ENCODE data around the gene MTG2. TPM values are rescaled to one million over a fixed set of nuclear protein-coding genes. Genes with fewer than 3 reads are reported as not detected.
A peak's percentile ranks its signal among the peaks of the same experiment; 100 is the strongest.

The MTG2 gene
- total and polyA plus RNA-seq, 2 of the 13 experiments (the other 11 are each of a cell fraction or from before 2014, with no cell fraction given), result 20.4 to 37.8 TPM

DNA sequence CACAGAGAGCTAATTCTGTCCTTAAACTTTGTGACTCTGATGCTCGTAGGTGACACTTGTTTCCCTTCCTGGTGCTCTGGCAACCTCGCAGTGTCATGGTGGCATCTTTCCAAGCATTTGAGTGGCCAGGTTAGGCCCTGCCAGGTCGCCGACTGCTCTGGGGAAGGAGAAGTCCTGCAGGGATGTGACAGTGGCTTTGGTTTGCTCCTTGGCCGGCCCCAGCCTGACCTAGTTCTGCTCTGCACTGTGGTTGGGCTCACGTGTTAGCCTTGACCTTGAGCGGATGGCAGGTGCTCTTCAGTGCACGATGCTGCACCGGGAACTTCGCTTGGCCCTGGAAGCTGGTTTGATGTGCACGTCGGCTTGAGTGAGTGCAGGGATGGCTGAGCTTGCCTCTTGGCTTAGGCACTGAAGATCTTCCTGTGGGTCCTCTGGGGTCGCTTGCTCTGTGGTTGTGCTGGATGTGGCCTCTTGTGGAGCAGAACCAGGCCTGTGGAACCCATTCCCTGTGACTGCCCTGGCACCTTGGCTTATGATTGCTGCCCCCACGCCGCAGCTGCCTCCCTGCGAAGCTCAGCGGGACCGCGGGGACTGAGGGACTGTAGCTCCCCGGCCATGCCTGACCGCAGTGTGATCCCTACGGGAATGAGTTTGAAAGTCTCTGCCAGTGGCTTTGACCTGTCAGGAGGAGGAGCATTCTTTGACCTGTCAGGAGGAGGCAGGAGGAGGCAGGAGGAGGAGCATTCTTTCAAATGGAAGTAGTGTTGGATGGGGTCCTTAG is 64.2 kb downstream of the MTG2 start (continued):
- TF ChIP-seq, protein P1, sequence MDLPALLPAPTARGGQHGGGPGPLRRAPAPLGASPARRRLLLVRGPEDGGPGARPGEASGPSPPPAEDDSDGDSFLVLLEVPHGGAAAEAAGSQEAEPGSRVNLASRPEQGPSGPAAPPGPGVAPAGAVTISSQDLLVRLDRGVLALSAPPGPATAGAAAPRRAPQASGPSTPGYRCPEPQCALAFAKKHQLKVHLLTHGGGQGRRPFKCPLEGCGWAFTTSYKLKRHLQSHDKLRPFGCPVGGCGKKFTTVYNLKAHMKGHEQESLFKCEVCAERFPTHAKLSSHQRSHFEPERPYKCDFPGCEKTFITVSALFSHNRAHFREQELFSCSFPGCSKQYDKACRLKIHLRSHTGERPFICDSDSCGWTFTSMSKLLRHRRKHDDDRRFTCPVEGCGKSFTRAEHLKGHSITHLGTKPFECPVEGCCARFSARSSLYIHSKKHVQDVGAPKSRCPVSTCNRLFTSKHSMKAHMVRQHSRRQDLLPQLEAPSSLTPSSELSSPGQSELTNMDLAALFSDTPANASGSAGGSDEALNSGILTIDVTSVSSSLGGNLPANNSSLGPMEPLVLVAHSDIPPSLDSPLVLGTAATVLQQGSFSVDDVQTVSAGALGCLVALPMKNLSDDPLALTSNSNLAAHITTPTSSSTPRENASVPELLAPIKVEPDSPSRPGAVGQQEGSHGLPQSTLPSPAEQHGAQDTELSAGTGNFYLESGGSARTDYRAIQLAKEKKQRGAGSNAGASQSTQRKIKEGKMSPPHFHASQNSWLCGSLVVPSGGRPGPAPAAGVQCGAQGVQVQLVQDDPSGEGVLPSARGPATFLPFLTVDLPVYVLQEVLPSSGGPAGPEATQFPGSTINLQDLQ (CRISPR knock-in tag; IDR thresholded peaks at IDR 0.05), result no peak; the same call in 1 of the 2 replicates
- TF ChIP-seq ZNF430 (CRISPR knock-in tag; IDR thresholded peaks at IDR 0.05) (no peak), KMT2B (CRISPR knock-in tag; IDR thresholded peaks at IDR 0.05) (no peak), ZNF781 (CRISPR knock-in tag; IDR thresholded peaks at IDR 0.05; ENCODE audit: borderline replicate concordance, not compliant biosample characterization) (no peak)
- TF ChIP-seq, protein P2, sequence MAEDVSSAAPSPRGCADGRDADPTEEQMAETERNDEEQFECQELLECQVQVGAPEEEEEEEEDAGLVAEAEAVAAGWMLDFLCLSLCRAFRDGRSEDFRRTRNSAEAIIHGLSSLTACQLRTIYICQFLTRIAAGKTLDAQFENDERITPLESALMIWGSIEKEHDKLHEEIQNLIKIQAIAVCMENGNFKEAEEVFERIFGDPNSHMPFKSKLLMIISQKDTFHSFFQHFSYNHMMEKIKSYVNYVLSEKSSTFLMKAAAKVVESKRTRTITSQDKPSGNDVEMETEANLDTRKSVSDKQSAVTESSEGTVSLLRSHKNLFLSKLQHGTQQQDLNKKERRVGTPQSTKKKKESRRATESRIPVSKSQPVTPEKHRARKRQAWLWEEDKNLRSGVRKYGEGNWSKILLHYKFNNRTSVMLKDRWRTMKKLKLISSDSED (CRISPR knock-in tag; IDR thresholded peaks at IDR 0.05), result no peak

DNA sequence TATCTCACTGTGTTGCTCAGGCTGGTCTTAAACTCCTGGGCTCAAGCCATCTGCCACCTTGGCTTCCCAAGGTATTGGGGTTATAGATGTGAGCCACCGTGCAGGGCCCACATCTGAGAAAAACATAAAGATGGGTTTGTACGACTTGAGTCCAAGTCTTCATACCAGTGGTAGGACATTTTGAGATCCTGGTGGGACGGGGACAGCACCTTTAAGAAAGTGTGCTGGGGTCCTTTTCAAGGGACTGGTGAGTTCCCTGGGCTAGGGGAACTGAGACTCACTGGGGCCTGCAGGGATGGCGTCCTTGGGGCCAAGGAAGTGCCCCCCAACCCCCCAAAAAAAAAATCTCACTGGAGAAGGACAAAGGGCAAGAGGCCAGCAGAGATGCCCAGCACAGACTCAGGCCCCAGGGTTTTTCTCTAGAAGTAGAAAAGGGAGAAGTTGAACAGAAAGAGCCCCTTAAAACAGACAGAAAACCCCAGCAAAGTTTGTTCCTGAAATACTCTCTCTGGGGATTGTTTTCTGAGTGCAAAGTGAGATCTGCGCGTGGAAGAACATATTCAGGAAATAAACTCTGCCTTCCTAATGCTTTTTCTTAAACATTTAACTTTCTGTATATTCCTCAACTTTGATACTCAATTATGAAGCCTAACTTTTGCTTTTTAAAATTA is 66.2 kb downstream of the MTG2 start:
- BruUV-seq (replicated peaks), result no TSS peak
- Histone ChIP-seq H3K79me2 (ENCODE audit: insufficient read depth, low read length) (peaks cover 78% of the 10 kb centered on the region), H3K27me3 (ENCODE audit: control insufficient read depth in 1 of 2, insufficient read depth in 2 of 2, low read length in 2 of 2) (no peaks in the 10 kb centered on the region), H3K9ac (ENCODE audit: insufficient read depth, low read depth, low read length) (0 out of 2 replicates have a peak overlapping the region, but pooled peaks have one; percentile 8), H4K20me1 (ENCODE audit: insufficient read depth, low read length) (peaks cover 82% of the 10 kb centered on the region), H3K4me2 (ENCODE audit: low read depth, low read length) (no peak overlapping the region), H3K4me1 (ENCODE audit: insufficient read depth, low read length) (peaks cover 53% of the 10 kb centered on the region), H3K4me3 (replicated peaks in 1 of 3; ENCODE audit: insufficient read depth in 1 of 3, low read depth in 2 of 3, low read length in 3 of 3) (no peak overlapping the region), H3K27ac (ENCODE audit: extremely low read length, insufficient read depth, low read length) (no peak overlapping the region), H2AFZ (ENCODE audit: low read length) (no peak overlapping the region), H3K9me3 (ENCODE audit: low read length) (no peaks in the 10 kb centered on the region), H3K36me3 (replicated peaks in 1 of 2; ENCODE audit: control insufficient read depth in 1 of 2, insufficient read depth in 2 of 2, low read length in 2 of 2) (peaks cover 6 to 9% of the 10 kb centered on the region in 2 experiments; a peak in 2 of 5 replicates)
- no peak for ATAC-seq
- TF ChIP-seq FOXA3 (CRISPR knock-in tag; IDR thresholded peaks at IDR 0.05), result no peak
- TF ChIP-seq TMF1 (CRISPR knock-in tag; IDR thresholded peaks at IDR 0.05; ENCODE audit: low read depth), result no peak
- ChIA-PET POLR2A (no interaction called here), CTCF (ENCODE audit: low intra/inter-chr PET ratio, low total read pairs) (no interaction called here)
- WGBS (ENCODE audit: low lambda C conversion rate), result 94% methylated on average over 6 of the region's 6 CpGs
- no peak for DNase-seq (ENCODE audit: low spot score)
- in situ Hi-C loops (cut with HindIII; ENCODE audit: extremely low pct_ligation_motif_present, low pct_unique_long_range_greater_than_20kb) (no loop called here), intact Hi-C loops (cut with micrococcal nuclease; ENCODE audit: unreplicated experiment) (no loop called here)
- FAIRE-seq, result no peak

All from HepG2 (cell line).